Measurements from ENCODE around the gene PLSCR5.

The PLSCR5 gene

GRCh38 chr3:146566138-146566537 is 39.0 kb downstream of the PLSCR5 start:
- Histone ChIP-seq H3K4ac (ENCODE audit: low read depth, low read length) (no peak overlapping the region), H3K14ac (ENCODE audit: low read length) (no peak overlapping the region), H2BK5ac (ENCODE audit: low read depth, low read length, poor library complexity) (no peak overlapping the region), H4K12ac (ENCODE audit: low read depth, low read length) (no peak overlapping the region), H3K27me3 (ENCODE audit: insufficient read depth, low read length) (no peaks in the 10 kb centered on the region), H2AK5ac (ENCODE audit: low read length) (no peak overlapping the region), H3K4me3 (ENCODE audit: low read depth, low read length) (no peak overlapping the region), H3K4me2 (ENCODE audit: low read length) (no peak overlapping the region), H3K9me3 (ENCODE audit: insufficient read depth, low read depth, low read length) (peaks cover 1% of the 10 kb centered on the region), H3K4me1 (ENCODE audit: control insufficient read depth in 1 of 2, insufficient read depth in 2 of 2, low read length in 2 of 2) (no peaks in the 10 kb centered on the region), H3K27ac (ENCODE audit: low read depth, low read length) (no peak overlapping the region), H4K91ac (ENCODE audit: low read depth, low read length) (no peak overlapping the region), H2BK120ac (ENCODE audit: insufficient read depth, low read length, poor library complexity) (no peak overlapping the region), H3K18ac (ENCODE audit: low read length) (no peak overlapping the region), H3K36me3 (ENCODE audit: control insufficient read depth in 1 of 2, insufficient read depth in 2 of 2, low read length in 2 of 2) (peaks cover 0 to 5% of the 10 kb centered on the region in 2 experiments), H4K8ac (ENCODE audit: low read depth, low read length) (no peak overlapping the region), H2BK12ac (ENCODE audit: low read length) (no peak overlapping the region), H3K9ac (ENCODE audit: low read length) (no peak overlapping the region), H3K79me2 (ENCODE audit: control insufficient read depth, insufficient read depth, low read length, poor library complexity) (no peaks in the 10 kb centered on the region), H3K23ac (ENCODE audit: low read length) (no peak overlapping the region), H3K79me1 (ENCODE audit: low read length) (no peaks in the 10 kb centered on the region), H2AFZ (ENCODE audit: insufficient read depth, low read length, poor library complexity) (no peak overlapping the region)
- DNase-seq = no peak

GRCh38 chr3:146561879-146562278 is 43.3 kb downstream of the PLSCR5 start:
- no CpG with 5 or more reads among the region's 1 CpG for WGBS (ENCODE audit: extremely low coverage, insufficient coverage, insufficient read length)
- H3K27me3 ChIP-seq (ENCODE audit: insufficient read depth, low read length) = no peaks in the 10 kb centered on the region
- no peak overlapping the region for H3K27ac ChIP-seq (ENCODE audit: low read depth, low read length)
- no peak overlapping the region for H3K4ac ChIP-seq (ENCODE audit: low read depth, low read length)
- no peak overlapping the region for H2BK120ac ChIP-seq (ENCODE audit: insufficient read depth, low read length, poor library complexity)
- H4K8ac ChIP-seq (ENCODE audit: low read depth, low read length) = no peak overlapping the region
- no peak overlapping the region for H3K9ac ChIP-seq (ENCODE audit: low read length)
- no peak overlapping the region for H3K14ac ChIP-seq (ENCODE audit: low read length)
- H2AFZ ChIP-seq (ENCODE audit: insufficient read depth, low read length, poor library complexity) = no peak overlapping the region
- H3K23ac ChIP-seq (ENCODE audit: low read length) = no peak overlapping the region
- H2BK5ac ChIP-seq (ENCODE audit: low read depth, low read length, poor library complexity) = no peak overlapping the region
- no peak overlapping the region for H2BK12ac ChIP-seq (ENCODE audit: low read length)
- no peaks in the 10 kb centered on the region for H3K4me1 ChIP-seq (ENCODE audit: control insufficient read depth in 1 of 2, insufficient read depth in 2 of 2, low read length in 2 of 2)
- no peak overlapping the region for H3K18ac ChIP-seq (ENCODE audit: low read length)
- no peaks in the 10 kb centered on the region for H3K79me1 ChIP-seq (ENCODE audit: low read length)
- no peak overlapping the region for H4K12ac ChIP-seq (ENCODE audit: low read depth, low read length)
- no peaks in the 10 kb centered on the region for H3K79me2 ChIP-seq (ENCODE audit: control insufficient read depth, insufficient read depth, low read length, poor library complexity)
- peaks cover 0 to 5% of the 10 kb centered on the region in 2 experiments for H3K36me3 ChIP-seq (ENCODE audit: control insufficient read depth in 1 of 2, insufficient read depth in 2 of 2, low read length in 2 of 2)
- DNase-seq = no peak
- H3K9me3 ChIP-seq (ENCODE audit: insufficient read depth, low read depth, low read length) = no peaks in the 10 kb centered on the region
- H3K4me2 ChIP-seq (ENCODE audit: low read length) = no peak overlapping the region
- H4K91ac ChIP-seq (ENCODE audit: low read depth, low read length) = no peak overlapping the region
- H3K4me3 ChIP-seq (ENCODE audit: low read depth, low read length) = no peak overlapping the region
- H2AK5ac ChIP-seq (ENCODE audit: low read length) = no peak overlapping the region

GRCh38 chr3:146561463-146561862 is 43.7 kb downstream of the PLSCR5 start:
- Histone ChIP-seq H3K4ac (ENCODE audit: low read depth, low read length) (no peak overlapping the region), H3K4me1 (ENCODE audit: control insufficient read depth in 1 of 2, insufficient read depth in 2 of 2, low read length in 2 of 2) (no peaks in the 10 kb centered on the region), H3K4me2 (ENCODE audit: low read length) (no peak overlapping the region), H3K18ac (ENCODE audit: low read length) (no peak overlapping the region), H3K9ac (ENCODE audit: low read length) (no peak overlapping the region), H2BK5ac (ENCODE audit: low read depth, low read length, poor library complexity) (no peak overlapping the region), H3K9me3 (ENCODE audit: insufficient read depth, low read depth, low read length) (no peaks in the 10 kb centered on the region), H4K91ac (ENCODE audit: low read depth, low read length) (no peak overlapping the region), H3K79me1 (ENCODE audit: low read length) (no peaks in the 10 kb centered on the region), H3K79me2 (ENCODE audit: control insufficient read depth, insufficient read depth, low read length, poor library complexity) (no peaks in the 10 kb centered on the region), H3K4me3 (ENCODE audit: low read depth, low read length) (no peak overlapping the region), H2BK12ac (ENCODE audit: low read length) (no peak overlapping the region), H2BK120ac (ENCODE audit: insufficient read depth, low read length, poor library complexity) (no peak overlapping the region), H3K27me3 (ENCODE audit: insufficient read depth, low read length) (no peaks in the 10 kb centered on the region), H3K27ac (ENCODE audit: low read depth, low read length) (no peak overlapping the region), H2AFZ (ENCODE audit: insufficient read depth, low read length, poor library complexity) (no peak overlapping the region), H3K14ac (ENCODE audit: low read length) (no peak overlapping the region), H4K8ac (ENCODE audit: low read depth, low read length) (no peak overlapping the region), H4K12ac (ENCODE audit: low read depth, low read length) (no peak overlapping the region), H2AK5ac (ENCODE audit: low read length) (no peak overlapping the region), H3K23ac (ENCODE audit: low read length) (no peak overlapping the region), H3K36me3 (ENCODE audit: control insufficient read depth in 1 of 2, insufficient read depth in 2 of 2, low read length in 2 of 2) (peaks cover 0 to 2% of the 10 kb centered on the region in 2 experiments)
- no CpG with 5 or more reads among the region's 1 CpG for WGBS (ENCODE audit: extremely low coverage, insufficient coverage, insufficient read length)
- DNase-seq = no peak

DNA sequence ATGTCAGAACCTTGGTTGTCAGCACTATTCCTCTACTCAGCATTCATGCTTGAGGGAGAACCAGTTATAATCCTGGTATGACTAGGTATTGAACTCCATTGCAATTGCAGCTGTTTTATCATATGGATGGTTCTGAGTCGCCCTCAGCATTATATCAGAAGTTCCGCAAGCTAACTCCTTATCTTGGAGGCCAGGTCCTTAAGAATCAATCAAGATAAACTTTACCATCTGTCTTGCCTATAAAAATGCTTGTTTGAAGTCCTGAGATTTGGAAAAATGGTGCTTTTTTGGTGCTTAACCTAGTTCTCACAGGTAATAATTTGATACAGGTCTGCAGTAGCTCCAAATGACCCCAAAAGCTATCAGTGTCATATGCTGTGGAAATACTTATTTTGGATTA is 44.5 kb downstream of the PLSCR5 start:
- Histone ChIP-seq H3K14ac (ENCODE audit: low read length) (no peak overlapping the region), H3K4me1 (ENCODE audit: control insufficient read depth in 1 of 2, insufficient read depth in 2 of 2, low read length in 2 of 2) (no peaks in the 10 kb centered on the region), H4K12ac (ENCODE audit: low read depth, low read length) (no peak overlapping the region), H2AK5ac (ENCODE audit: low read length) (no peak overlapping the region), H3K9ac (ENCODE audit: low read length) (no peak overlapping the region), H3K27ac (ENCODE audit: low read depth, low read length) (no peak overlapping the region), H3K4me2 (ENCODE audit: low read length) (no peak overlapping the region), H3K27me3 (ENCODE audit: insufficient read depth, low read length) (no peaks in the 10 kb centered on the region), H3K4me3 (ENCODE audit: low read depth, low read length) (no peak overlapping the region), H3K4ac (ENCODE audit: low read depth, low read length) (no peak overlapping the region), H3K79me1 (ENCODE audit: low read length) (no peaks in the 10 kb centered on the region), H3K9me3 (ENCODE audit: insufficient read depth, low read depth, low read length) (no peaks in the 10 kb centered on the region), H4K8ac (ENCODE audit: low read depth, low read length) (no peak overlapping the region), H2BK12ac (ENCODE audit: low read length) (no peak overlapping the region), H3K23ac (ENCODE audit: low read length) (no peak overlapping the region), H2AFZ (ENCODE audit: insufficient read depth, low read length, poor library complexity) (no peak overlapping the region), H3K36me3 (ENCODE audit: control insufficient read depth in 1 of 2, insufficient read depth in 2 of 2, low read length in 2 of 2) (peaks cover 0 to 2% of the 10 kb centered on the region in 2 experiments), H3K18ac (ENCODE audit: low read length) (no peak overlapping the region), H3K79me2 (ENCODE audit: control insufficient read depth, insufficient read depth, low read length, poor library complexity) (no peaks in the 10 kb centered on the region), H4K91ac (ENCODE audit: low read depth, low read length) (no peak overlapping the region), H2BK5ac (ENCODE audit: low read depth, low read length, poor library complexity) (no peak overlapping the region), H2BK120ac (ENCODE audit: insufficient read depth, low read length, poor library complexity) (no peak overlapping the region)
- no CpG with 5 or more reads among the region's 2 CpGs for WGBS (ENCODE audit: extremely low coverage, insufficient coverage, insufficient read length)
- DNase-seq = no peak

Measured in trophoblast cell (in vitro differentiated cells and primary cell).